ENCODE results near the gene DEDD. TPM values are rescaled to one million over a fixed set of nuclear protein-coding genes. Genes with fewer than 3 reads are reported as not detected.

DEDD gene
- total RNA-seq, 1 experiment from 2014 or later = 33.8 TPM

DNA sequence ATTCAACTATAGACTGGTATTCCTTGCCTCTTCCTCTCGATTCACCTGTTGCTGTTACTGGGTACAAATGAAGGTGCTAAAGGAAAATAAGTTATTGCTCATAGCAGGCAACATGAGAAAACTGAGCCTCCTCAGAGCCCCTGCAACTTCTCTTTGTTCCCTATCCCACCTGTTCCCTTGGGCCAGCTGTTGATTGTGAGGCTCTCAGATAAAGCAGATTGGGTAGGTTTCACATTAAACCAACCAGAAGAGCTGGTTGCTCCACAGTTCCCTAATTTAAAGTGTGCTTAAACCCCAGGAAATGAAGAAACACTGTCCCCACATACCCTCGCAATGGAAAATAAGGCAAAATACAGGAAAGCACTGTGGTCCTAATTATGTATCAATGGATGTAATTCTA lies 4.8 kb downstream of the DEDD start:
- Mint-ChIP-seq H3K27me3 (ENCODE audit: insufficient read depth, unreplicated experiment) (no peaks in the 10 kb centered on the region), H3K27ac (ENCODE audit: unreplicated experiment) (no peak overlapping the region), H3K9me3 (ENCODE audit: unreplicated experiment) (no peaks in the 10 kb centered on the region), H3K36me3 (ENCODE audit: insufficient read depth, unreplicated experiment) (peaks cover 49% of the 10 kb centered on the region), H3K4me3 (ENCODE audit: unreplicated experiment) (no peak overlapping the region), H3K4me1 (ENCODE audit: low read depth, unreplicated experiment) (no peaks in the 10 kb centered on the region)
- BruUV-seq (replicated peaks) = no TSS peak
- Histone ChIP-seq H3K36me3 (ENCODE audit: control insufficient read depth, insufficient read depth, low read length) (peaks cover 3% of the 10 kb centered on the region; the same call in 1 of the 2 replicates), H3K9me3 (no peaks in the 10 kb centered on the region), H3K27me3 (replicated peaks; ENCODE audit: control insufficient read depth, insufficient read depth, low read length) (no peaks in the 10 kb centered on the region), H3K4me1 (no peaks in the 10 kb centered on the region), H3K4me3 (ENCODE audit: low read depth, low read length) (no peak overlapping the region)
- TF ChIP-seq, protein P1, sequence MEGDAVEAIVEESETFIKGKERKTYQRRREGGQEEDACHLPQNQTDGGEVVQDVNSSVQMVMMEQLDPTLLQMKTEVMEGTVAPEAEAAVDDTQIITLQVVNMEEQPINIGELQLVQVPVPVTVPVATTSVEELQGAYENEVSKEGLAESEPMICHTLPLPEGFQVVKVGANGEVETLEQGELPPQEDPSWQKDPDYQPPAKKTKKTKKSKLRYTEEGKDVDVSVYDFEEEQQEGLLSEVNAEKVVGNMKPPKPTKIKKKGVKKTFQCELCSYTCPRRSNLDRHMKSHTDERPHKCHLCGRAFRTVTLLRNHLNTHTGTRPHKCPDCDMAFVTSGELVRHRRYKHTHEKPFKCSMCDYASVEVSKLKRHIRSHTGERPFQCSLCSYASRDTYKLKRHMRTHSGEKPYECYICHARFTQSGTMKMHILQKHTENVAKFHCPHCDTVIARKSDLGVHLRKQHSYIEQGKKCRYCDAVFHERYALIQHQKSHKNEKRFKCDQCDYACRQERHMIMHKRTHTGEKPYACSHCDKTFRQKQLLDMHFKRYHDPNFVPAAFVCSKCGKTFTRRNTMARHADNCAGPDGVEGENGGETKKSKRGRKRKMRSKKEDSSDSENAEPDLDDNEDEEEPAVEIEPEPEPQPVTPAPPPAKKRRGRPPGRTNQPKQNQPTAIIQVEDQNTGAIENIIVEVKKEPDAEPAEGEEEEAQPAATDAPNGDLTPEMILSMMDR (IDR thresholded peaks at IDR 0.05; ENCODE audit: insufficient read depth in 1 of 2, low read depth in 1 of 2, low read length in 1 of 2, severe bottlenecking in 1 of 2, unreplicated experiment in 1 of 2) = no peak
- DNase-seq = no peak
- intact Hi-C loops (cut with micrococcal nuclease; ENCODE audit: unreplicated experiment) = no loop called here
- POLR2A ChIA-PET = no interaction called here
- CTCF ChIA-PET = no interaction called here

DNA sequence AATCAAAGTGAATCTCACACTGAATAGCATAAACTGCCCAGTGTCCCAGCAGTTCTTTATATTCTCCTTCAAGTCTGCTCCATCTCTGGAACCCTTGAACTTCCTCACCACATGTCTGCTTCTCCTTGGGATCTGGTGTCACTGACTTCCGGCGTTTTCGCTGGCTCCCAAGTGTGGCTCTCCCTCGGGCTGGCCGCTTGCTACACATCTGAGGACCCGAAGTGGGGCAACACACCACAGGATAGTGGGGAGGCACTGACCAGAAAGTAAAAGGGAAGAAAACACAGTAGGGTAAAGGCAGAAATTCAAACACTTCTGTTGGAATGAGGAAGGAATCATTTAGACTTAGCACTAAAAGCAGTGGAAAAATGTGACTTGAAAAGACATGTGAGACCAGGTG lies 9.5 kb downstream of the DEDD start:
- Histone ChIP-seq H3K4me3 (ENCODE audit: low read depth, low read length) (no peak overlapping the region), H3K9me3 (no peaks in the 10 kb centered on the region), H3K27me3 (replicated peaks; ENCODE audit: control insufficient read depth, insufficient read depth, low read length) (no peaks in the 10 kb centered on the region), H3K4me1 (peaks cover 17% of the 10 kb centered on the region), H3K36me3 (ENCODE audit: control insufficient read depth, insufficient read depth, low read length) (peaks cover 5% of the 10 kb centered on the region)
- H3K27ac Mint-ChIP-seq (ENCODE audit: unreplicated experiment) = no peak overlapping the region
- H3K4me3 Mint-ChIP-seq (ENCODE audit: unreplicated experiment) = no peak overlapping the region
- ChIA-PET CTCF (no interaction called here), POLR2A (no interaction called here)
- intact Hi-C loops (cut with micrococcal nuclease; ENCODE audit: unreplicated experiment) = no loop called here
- H3K27me3 Mint-ChIP-seq (ENCODE audit: insufficient read depth, unreplicated experiment) = no peaks in the 10 kb centered on the region
- BruUV-seq (replicated peaks) = no TSS peak
- peaks cover 77% of the 10 kb centered on the region for H3K36me3 Mint-ChIP-seq (ENCODE audit: insufficient read depth, unreplicated experiment)
- no peaks in the 10 kb centered on the region for H3K9me3 Mint-ChIP-seq (ENCODE audit: unreplicated experiment)
- no peak for DNase-seq
- H3K4me1 Mint-ChIP-seq (ENCODE audit: low read depth, unreplicated experiment) = peaks cover 13% of the 10 kb centered on the region
- TF ChIP-seq, protein P1 (IDR thresholded peaks at IDR 0.05; ENCODE audit: insufficient read depth in 1 of 2, low read depth in 1 of 2, low read length in 1 of 2, severe bottlenecking in 1 of 2, unreplicated experiment in 1 of 2) = no peak

DNA sequence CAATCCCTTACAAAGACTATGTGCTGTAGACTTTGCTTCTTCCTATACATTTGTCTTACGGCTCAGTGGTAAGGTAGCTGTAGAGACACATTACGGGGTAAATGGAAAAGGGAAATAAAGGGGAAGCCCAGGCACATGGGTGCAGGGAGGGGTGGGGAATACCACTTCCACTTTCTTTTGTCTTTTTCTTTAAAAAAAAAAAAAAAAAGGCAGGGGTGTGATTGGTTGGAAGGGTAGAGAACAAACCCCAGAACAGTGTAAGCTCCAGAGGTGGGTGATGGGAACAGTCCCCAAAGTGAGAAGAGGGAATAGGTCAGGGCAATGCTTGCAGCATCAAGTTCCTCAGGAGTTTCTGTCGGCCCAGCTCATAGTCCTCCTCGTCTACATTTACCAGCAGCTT lies 10.6 kb downstream of the DEDD start:
- no TSS peak for BruUV-seq (replicated peaks)
- H3K4me1 ChIP-seq = peaks cover 17% of the 10 kb centered on the region
- no peak overlapping the region for H3K4me3 ChIP-seq (ENCODE audit: low read depth, low read length)
- H3K4me3 Mint-ChIP-seq (ENCODE audit: unreplicated experiment) = no peak overlapping the region
- no peaks in the 10 kb centered on the region for H3K27me3 ChIP-seq (replicated peaks; ENCODE audit: control insufficient read depth, insufficient read depth, low read length)
- H3K36me3 Mint-ChIP-seq (ENCODE audit: insufficient read depth, unreplicated experiment) = peaks cover 77% of the 10 kb centered on the region
- H3K27ac Mint-ChIP-seq (ENCODE audit: unreplicated experiment) = no peak overlapping the region
- no peak for DNase-seq
- TF ChIP-seq, protein P1 (IDR thresholded peaks at IDR 0.05; ENCODE audit: insufficient read depth in 1 of 2, low read depth in 1 of 2, low read length in 1 of 2, severe bottlenecking in 1 of 2, unreplicated experiment in 1 of 2) = no peak
- POLR2A ChIA-PET = no interaction called here
- no peaks in the 10 kb centered on the region for H3K27me3 Mint-ChIP-seq (ENCODE audit: insufficient read depth, unreplicated experiment)
- CTCF ChIA-PET = interaction anchor here (0.6 to 0.7 kb wide), 2 partner anchors 11 to 467 kb away, joined by 3 read pairs; no protein-coding TSS in a partner anchor
- H3K36me3 ChIP-seq (ENCODE audit: control insufficient read depth, insufficient read depth, low read length) = peaks cover 5% of the 10 kb centered on the region
- H3K4me1 Mint-ChIP-seq (ENCODE audit: low read depth, unreplicated experiment) = peaks cover 13% of the 10 kb centered on the region
- intact Hi-C loops (cut with micrococcal nuclease; ENCODE audit: unreplicated experiment) = no loop called here
- no peaks in the 10 kb centered on the region for H3K9me3 ChIP-seq
- no peaks in the 10 kb centered on the region for H3K9me3 Mint-ChIP-seq (ENCODE audit: unreplicated experiment)

Data from Caco-2 (cell line).